RWPE1 (cell line): ENCODE results near the gene ADAMTS16.

Experiments
- CTCF ChIA-PET: fragments of 350-600 bp; sonication (Branson Sonifier 250); formaldehyde crosslinking; extraction: SDS; loops from one replicate; lab custom pipeline; 2021; lab: Yijun Ruan, JAX
- POLR2A ChIA-PET: fragments of 400-600 bp; formaldehyde crosslinking; extraction: SDS; loops from one replicate; lab custom pipeline; 2020; ENCODE audit warnings: antibody characterized with exemption; ENCODE audit not compliant: low non-redundant PET; lab: Yijun Ruan, JAX
- DNase-seq: peaks from one replicate; pipeline ENCODE4 v3.0.0; 2012; ENCODE audit warnings: low spot score
- H3K27ac ChIP-seq: fragments of 450-650 bp; 2 replicates; pipeline ENCODE4 v1.5.1; 2017
- TF ChIP-seq, protein P1 (sequence below): fragments of 450-650 bp; conservative IDR thresholded peaks from 2 replicates; pipeline ENCODE4 v1.5.1; 2017; ENCODE audit warnings: low read depth, mild to moderate bottlenecking

The ADAMTS16 gene

DNA sequence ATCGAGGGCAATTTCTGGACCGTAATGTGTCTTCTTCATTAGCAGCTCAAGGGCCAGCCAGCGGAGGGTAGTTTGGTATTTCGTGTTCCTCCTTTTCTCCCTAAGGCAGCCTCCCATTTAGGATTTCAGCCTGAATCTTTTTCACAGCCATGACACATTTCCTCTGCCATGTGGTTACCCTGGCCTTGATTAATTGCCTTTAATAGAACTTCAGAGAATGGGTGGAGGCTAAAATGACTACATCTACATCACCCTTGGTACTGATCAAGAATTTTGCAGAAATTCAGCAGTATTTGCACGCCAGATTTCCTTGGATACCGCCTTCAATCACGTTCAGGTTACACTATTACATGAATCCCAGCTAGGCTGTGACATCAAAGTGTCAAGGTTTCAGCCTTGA, 58.0 kb downstream of the ADAMTS16 start:
- ChIA-PET CTCF (no interaction called here), POLR2A (no interaction called here)
- TF ChIP-seq, protein P1, sequence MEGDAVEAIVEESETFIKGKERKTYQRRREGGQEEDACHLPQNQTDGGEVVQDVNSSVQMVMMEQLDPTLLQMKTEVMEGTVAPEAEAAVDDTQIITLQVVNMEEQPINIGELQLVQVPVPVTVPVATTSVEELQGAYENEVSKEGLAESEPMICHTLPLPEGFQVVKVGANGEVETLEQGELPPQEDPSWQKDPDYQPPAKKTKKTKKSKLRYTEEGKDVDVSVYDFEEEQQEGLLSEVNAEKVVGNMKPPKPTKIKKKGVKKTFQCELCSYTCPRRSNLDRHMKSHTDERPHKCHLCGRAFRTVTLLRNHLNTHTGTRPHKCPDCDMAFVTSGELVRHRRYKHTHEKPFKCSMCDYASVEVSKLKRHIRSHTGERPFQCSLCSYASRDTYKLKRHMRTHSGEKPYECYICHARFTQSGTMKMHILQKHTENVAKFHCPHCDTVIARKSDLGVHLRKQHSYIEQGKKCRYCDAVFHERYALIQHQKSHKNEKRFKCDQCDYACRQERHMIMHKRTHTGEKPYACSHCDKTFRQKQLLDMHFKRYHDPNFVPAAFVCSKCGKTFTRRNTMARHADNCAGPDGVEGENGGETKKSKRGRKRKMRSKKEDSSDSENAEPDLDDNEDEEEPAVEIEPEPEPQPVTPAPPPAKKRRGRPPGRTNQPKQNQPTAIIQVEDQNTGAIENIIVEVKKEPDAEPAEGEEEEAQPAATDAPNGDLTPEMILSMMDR: no peak
- H3K27ac ChIP-seq: no peak overlapping the region
- no peak for DNase-seq

- TF ChIP-seq, protein P1: no peak
- POLR2A ChIA-PET: no interaction called here
- no peak overlapping the region for H3K27ac ChIP-seq
- no peak for DNase-seq
- CTCF ChIA-PET: interaction anchor here (0.6 kb wide), 1 partner anchor 315 kb away, joined by 3 read pairs; no protein-coding TSS in a partner anchor
These were observed 58.7 kb downstream of the ADAMTS16 start for GRCh38 chr5:5198815-5199214.

DNA sequence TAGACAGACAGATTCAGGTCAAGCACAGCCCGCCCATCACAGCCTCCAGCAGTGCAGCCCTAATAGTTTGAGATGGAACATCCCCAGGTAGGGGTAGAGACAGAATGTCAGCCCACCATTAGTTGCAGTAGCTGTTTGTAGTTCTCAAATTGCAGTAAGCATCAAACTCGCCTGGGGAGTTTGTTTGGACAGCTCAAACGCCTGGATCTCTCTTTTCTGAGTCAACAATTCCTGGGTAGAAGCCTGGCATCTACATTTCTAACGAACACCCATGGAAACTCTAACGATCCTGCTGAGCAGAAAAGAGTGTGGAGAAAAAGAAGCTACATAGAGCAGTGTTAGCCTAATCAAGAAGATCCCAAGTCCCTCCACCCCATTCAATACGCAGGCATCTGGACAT, 59.4 kb downstream of the ADAMTS16 start:
- POLR2A ChIA-PET: no interaction called here
- DNase-seq: no peak

GRCh38 chr5:5200133-5200532, 60.0 kb downstream of the ADAMTS16 start:
- H3K27ac ChIP-seq: no peak overlapping the region
- TF ChIP-seq, protein P1: no peak
- DNase-seq: no peak
- ChIA-PET POLR2A (no interaction called here), CTCF (no interaction called here)

More for the DNA sequence above, 59.4 kb downstream of the ADAMTS16 start:
- H3K27ac ChIP-seq: no peak overlapping the region
- TF ChIP-seq, protein P1: no peak
- CTCF ChIA-PET: interaction anchor here (0.6 kb wide), 1 partner anchor 315 kb away, joined by 3 read pairs; no protein-coding TSS in a partner anchor

DNA sequence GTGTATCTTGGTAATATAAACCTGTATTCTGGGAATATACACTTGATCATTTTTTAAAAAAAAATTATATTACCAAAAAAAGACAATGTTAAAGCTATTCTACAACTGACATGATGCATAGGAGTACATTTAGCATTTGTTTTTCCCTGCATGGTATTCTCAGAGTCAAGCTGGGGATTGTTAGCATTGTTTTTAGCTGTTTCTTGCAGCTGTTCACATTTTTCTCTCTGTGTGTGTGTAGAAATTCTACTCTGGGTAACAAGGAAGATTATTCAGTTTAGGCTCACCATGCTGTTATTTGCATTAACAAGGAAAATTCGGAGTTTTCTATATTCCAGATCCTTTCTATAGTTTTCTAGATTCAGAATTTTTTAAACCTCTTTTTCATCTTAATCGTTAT, 62.2 kb downstream of the ADAMTS16 start:
- no peak for DNase-seq
- ChIA-PET POLR2A (no interaction called here), CTCF (no interaction called here)
- H3K27ac ChIP-seq: no peak overlapping the region
- TF ChIP-seq, protein P1: no peak

DNA sequence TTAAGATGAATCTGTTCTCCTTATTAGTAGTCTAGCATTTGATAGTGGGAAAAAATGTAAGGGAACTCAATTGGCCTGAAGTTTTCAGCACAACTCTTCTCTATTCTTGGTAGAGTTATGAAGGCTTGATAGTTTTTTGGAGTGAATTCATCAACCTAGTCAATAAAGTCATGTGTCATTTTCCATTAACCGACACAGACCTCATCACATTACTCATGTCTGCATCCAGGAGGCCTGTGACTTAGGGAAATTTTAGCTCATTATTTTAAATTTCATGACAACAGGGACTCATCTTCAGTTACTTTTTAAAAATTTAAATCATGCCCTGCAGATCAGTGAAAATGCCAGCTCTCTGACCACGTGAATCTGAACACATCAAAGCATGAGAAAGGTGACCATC, 63.3 kb downstream of the ADAMTS16 start:
- DNase-seq: no peak
- ChIA-PET CTCF (no interaction called here), POLR2A (no interaction called here)
- H3K27ac ChIP-seq: no peak overlapping the region
- TF ChIP-seq, protein P1: no peak

DNA sequence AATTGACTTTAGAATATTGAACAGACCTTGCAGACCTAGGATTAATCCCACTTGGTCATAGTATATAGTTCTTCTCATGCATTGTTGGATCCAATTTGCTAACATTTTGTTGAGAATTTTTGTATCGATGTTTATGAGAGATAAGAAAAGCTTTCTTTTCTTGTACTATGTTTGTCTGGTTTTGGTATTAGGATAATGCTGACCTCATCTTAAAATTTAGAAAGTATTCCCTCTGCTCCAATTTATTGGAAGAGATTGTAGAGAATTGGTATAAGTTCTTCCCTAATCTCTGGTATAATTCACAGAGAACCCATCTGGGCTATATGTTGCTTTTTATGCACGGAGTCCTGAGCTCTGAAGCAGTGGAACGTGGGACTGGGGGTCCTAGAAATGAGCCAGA, 67.7 kb downstream of the ADAMTS16 start:
- TF ChIP-seq, protein P1: no peak
- no peak for DNase-seq
- CTCF ChIA-PET: no interaction called here
- POLR2A ChIA-PET: no interaction called here
- no peak overlapping the region for H3K27ac ChIP-seq
